K562 (cell line): Measurements from ENCODE around the gene PCBP3. TPM values are rescaled to one million over a fixed set of nuclear protein-coding genes. Genes with fewer than 3 reads are reported as not detected.

ENCODE experiments used
- ARID1B ChIP-seq: fragments of 450-650 bp; IDR thresholded peaks from 2 replicates; pipeline ENCODE4 v1.6.1; 2016; ENCODE audit warnings: antibody characterized with exemption, mild to moderate bottlenecking, inconsistent platforms
- CBFA2T2 ChIP-seq: fragments of 450-650 bp; conservative IDR thresholded peaks from 2 replicates; pipeline ENCODE4 v1.6.1; 2017; ENCODE audit warnings: mild to moderate bottlenecking
- CCAR2 ChIP-seq: fragments of 200-400 bp; formaldehyde crosslinking; IDR thresholded peaks from 2 replicates; pipeline ENCODE4 v1.6.1; 2017; ENCODE audit warnings: mild to moderate bottlenecking, low read depth, low read length
- CREB1 ChIP-seq, 2 experiments: sonication (generic) in 1 of 2; formaldehyde crosslinking in 1 of 2; IDR thresholded peaks; 2 replicates each; pipeline versions ENCODE4 v1.6.1 to v1.8.0; 2012 to 2022; ENCODE audit warnings: inconsistent platforms in 1 of 2, mild to moderate bottlenecking in 1 of 2, missing genetic modification reagents in 1 of 2, moderate library complexity in 1 of 2
- CUX1 ChIP-seq: fragments of 200-800 bp; sonication (Bioruptor generic); IDR thresholded peaks from 2 replicates; pipeline ENCODE4 v1.6.1; 2016; ENCODE audit warnings: missing genetic modification characterization, missing compliant biosample characterization
- E2F5 ChIP-seq: sonication (generic); formaldehyde crosslinking; IDR thresholded peaks from 2 replicates; pipeline ENCODE4 v1.8.0; 2022; ENCODE audit warnings: mild to moderate bottlenecking, missing genetic modification reagents
- ELK1 ChIP-seq: sonication (generic); formaldehyde crosslinking; IDR thresholded peaks from 2 replicates; pipeline ENCODE4 v1.8.1; 2022; ENCODE audit warnings: missing genetic modification reagents
- ERF ChIP-seq: fragments of 450-650 bp; formaldehyde crosslinking; IDR thresholded peaks from 2 replicates; pipeline ENCODE4 v1.4.0; 2020; ENCODE audit warnings: mild to moderate bottlenecking, mixed read lengths
- FOXA3 ChIP-seq, 2 experiments: fragments of 450-650 bp in 1 of 2; sonication (generic) in 1 of 2; formaldehyde crosslinking; IDR thresholded peaks in 1 of 2; conservative IDR thresholded peaks in 1 of 2; 2 replicates each; pipeline versions ENCODE4 v1.4.0 to v1.8.0; 2020 to 2022; ENCODE audit warnings: mild to moderate bottlenecking in 2 of 2, missing genetic modification reagents in 1 of 2
- KDM2B ChIP-seq: fragments of 250-450 bp; sonication (Bioruptor Pico); IDR thresholded peaks from 2 replicates; pipeline ENCODE4 v1.8.0; 2021; ENCODE audit warnings: mild to moderate bottlenecking, moderate library complexity
- L3MBTL2 ChIP-seq: fragments of 450-650 bp; IDR thresholded peaks from 2 replicates; pipeline ENCODE4 v1.6.1; 2016; ENCODE audit warnings: mild to moderate bottlenecking, moderate library complexity
- PCBP2 ChIP-seq: fragments of 200-400 bp; formaldehyde crosslinking; IDR thresholded peaks from 2 replicates; pipeline ENCODE4 v1.6.1; 2018; ENCODE audit warnings: low read length, low read depth, mild to moderate bottlenecking, moderate library complexity; ENCODE audit not compliant: poor library complexity, severe bottlenecking
- POLR2B ChIP-seq: fragments of 450-650 bp; IDR thresholded peaks from 2 replicates; pipeline ENCODE4 v1.6.1; 2018; ENCODE audit warnings: low read depth; ENCODE audit not compliant: partially characterized antibody
- SAFB2 ChIP-seq: fragments of 200-400 bp; formaldehyde crosslinking; IDR thresholded peaks from 2 replicates; pipeline ENCODE4 v1.6.1; 2018; ENCODE audit warnings: borderline replicate concordance, low read length, low read depth, moderate library complexity; ENCODE audit not compliant: severe bottlenecking
- SIN3B ChIP-seq: fragments of 450-650 bp; IDR thresholded peaks from 2 replicates; pipeline ENCODE4 v1.6.1; 2017; ENCODE audit warnings: low read depth, mild to moderate bottlenecking, moderate library complexity
- SIX5 ChIP-seq, 2 experiments: IDR thresholded peaks; 2 replicates each; pipeline ENCODE4 v1.6.1; 2011; ENCODE audit warnings: low read length in 2 of 2, borderline replicate concordance in 1 of 2, low read depth in 1 of 2, mild to moderate bottlenecking in 1 of 2, moderate library complexity in 1 of 2; ENCODE audit not compliant: insufficient read depth in 1 of 2
- SOX6 ChIP-seq: fragments of 450-650 bp; IDR thresholded peaks from 2 replicates; pipeline ENCODE4 v1.6.1; 2014; ENCODE audit warnings: mild to moderate bottlenecking
- TEAD2 ChIP-seq: fragments of 450-650 bp; IDR thresholded peaks from 2 replicates; pipeline ENCODE4 v1.6.1; 2016; ENCODE audit warnings: missing genetic modification characterization, control low read depth, missing compliant biosample characterization
- ZEB2 ChIP-seq: fragments of 450-650 bp; IDR thresholded peaks from 2 replicates; pipeline ENCODE4 v1.6.1; 2016
- ZNF263 ChIP-seq: sonication (generic); formaldehyde crosslinking; IDR thresholded peaks from 2 replicates; pipeline ENCODE4 v1.8.0; 2022; ENCODE audit warnings: mild to moderate bottlenecking, missing genetic modification reagents, borderline replicate concordance
- ZZZ3 ChIP-seq: fragments of 450-650 bp; IDR thresholded peaks from 2 replicates; pipeline ENCODE4 v1.6.1; 2016; ENCODE audit warnings: antibody characterized with exemption, mild to moderate bottlenecking, moderate library complexity
- polyA plus RNA-seq, 8 experiments: library from polyadenylated mRNA; depleted of rRNA in 4 of 8; stranded (reverse) in 5 of 8; unstranded in 3 of 8; fragments of >200 nt; fragmentation: Nextera tagmentation in 2 of 8; fragmentation: Illumina TruSeq in 1 of 8; extraction: Ambion mirVana in 2 of 8; extraction: Trizol in 1 of 8; gene quantifications; 2 replicates each; pipeline versions ENCODE4 v1.2.1 to v1.2.3, GENCODE V29; 2011 to 2014; ENCODE audit warnings: inconsistent platforms in 1 of 8, missing spikeins in 1 of 8
- total RNA-seq, 7 experiments: library from RNA; depleted of rRNA in 6 of 7; stranded (reverse); fragments of >200 nt in 6 of 7; fragmentation: Illumina TruSeq in 2 of 7; extraction: Trizol in 2 of 7; gene quantifications; 2 replicates each; pipeline versions ENCODE4 v1.2.1 to v1.2.3, GENCODE V29; 2011 to 2021; ENCODE audit warnings: low replicate concordance in 1 of 7

The PCBP3 gene
- total and polyA plus RNA-seq, 9 of the 15 experiments (the other 6 are each of a cell fraction or from before 2014, with no cell fraction given), result 0.18 TPM; not detected in 8

GRCh38 chr21:45981151-45982091, 337.9 kb downstream of the PCBP3 start, which contains the start of gene COL6A1 (continued):
- TF ChIP-seq CUX1 (CRISPR knock-in tag), result no peak
- TF ChIP-seq CBFA2T2, result no peak
- no peak for TF ChIP-seq ZZZ3
- no peak for TF ChIP-seq CREB1 (IDR thresholded peaks at IDR 0.05)
- no peak for TF ChIP-seq CREB1 (CRISPR knock-in tag; IDR thresholded peaks at IDR 0.05)
- TF ChIP-seq POLR2B, result no peak
- peak; percentile 12; the same call in 1 of the 2 replicates for TF ChIP-seq KDM2B (CRISPR knock-in tag)
- TF ChIP-seq SOX6, result no peak
- TF ChIP-seq PCBP2, result no peak
- TF ChIP-seq SAFB2, result no peak
- no peak for TF ChIP-seq ERF (CRISPR knock-in tag)
- no peak for TF ChIP-seq E2F5 (CRISPR knock-in tag)
- TF ChIP-seq CCAR2, result no peak
- 0 out of 4 replicates have a peak, but pooled peaks of 1 of the 2 experiments have one; percentile 39 for TF ChIP-seq FOXA3 (CRISPR knock-in tag; conservative IDR thresholded peaks at IDR 0.05 in 1 of 2, IDR thresholded peaks at IDR 0.05 in 1 of 2)
- TF ChIP-seq ZEB2, result no peak
- TF ChIP-seq SIX5 (IDR thresholded peaks at IDR 0.05; ENCODE audit: borderline replicate concordance in 1 of 2, insufficient read depth in 1 of 2, low read depth in 1 of 2, low read length in 2 of 2), result no peak
- peak; percentile 52 for TF ChIP-seq L3MBTL2
- TF ChIP-seq ARID1B, result peak; percentile 22; the same call in 1 of the 2 replicates
- TF ChIP-seq ELK1 (CRISPR knock-in tag), result no peak
- TF ChIP-seq SIN3B, result no peak
- no peak for TF ChIP-seq ZNF263 (CRISPR knock-in tag)
- TF ChIP-seq TEAD2 (tag), result no peak
